Activated CD4-positive, CD25-positive, alpha-beta regulatory T cell treated with anti-CD3 and anti-CD28 coated beads, Interleukin-2, amount 50 U/mL, for 16 hours (primary cell): ENCODE data around the gene CUTC.

ENCODE experiments used
- DNase-seq: peaks from one replicate; pipeline ENCODE4 v3.0.0-alpha.2; 2020; ENCODE audit warnings: low read depth, low spot score

The CUTC gene

GRCh38 chr10:99782447-99783286, 50.6 kb downstream of the CUTC start, which contains the start of gene ABCC2:
Gene ABCC2 (plus strand): TSS chr10:99782640. CDS start chr10:99782845, 205 bp downstream.
- no peak for DNase-seq

- DNase-seq = no peak
These were observed 52.1 kb downstream of the CUTC start for GRCh38 chr10:99784016-99784726.

- no peak for DNase-seq
These were observed 52.9 kb downstream of the CUTC start for GRCh38 chr10:99784727-99785441.

- DNase-seq = no peak
These were observed 53.6 kb downstream of the CUTC start for GRCh38 chr10:99785646-99786045.

- no peak for DNase-seq
These were observed 55.3 kb downstream of the CUTC start for GRCh38 chr10:99787311-99787710.

GRCh38 chr10:99787782-99788445, 55.9 kb downstream of the CUTC start:
- no peak for DNase-seq

DNA sequence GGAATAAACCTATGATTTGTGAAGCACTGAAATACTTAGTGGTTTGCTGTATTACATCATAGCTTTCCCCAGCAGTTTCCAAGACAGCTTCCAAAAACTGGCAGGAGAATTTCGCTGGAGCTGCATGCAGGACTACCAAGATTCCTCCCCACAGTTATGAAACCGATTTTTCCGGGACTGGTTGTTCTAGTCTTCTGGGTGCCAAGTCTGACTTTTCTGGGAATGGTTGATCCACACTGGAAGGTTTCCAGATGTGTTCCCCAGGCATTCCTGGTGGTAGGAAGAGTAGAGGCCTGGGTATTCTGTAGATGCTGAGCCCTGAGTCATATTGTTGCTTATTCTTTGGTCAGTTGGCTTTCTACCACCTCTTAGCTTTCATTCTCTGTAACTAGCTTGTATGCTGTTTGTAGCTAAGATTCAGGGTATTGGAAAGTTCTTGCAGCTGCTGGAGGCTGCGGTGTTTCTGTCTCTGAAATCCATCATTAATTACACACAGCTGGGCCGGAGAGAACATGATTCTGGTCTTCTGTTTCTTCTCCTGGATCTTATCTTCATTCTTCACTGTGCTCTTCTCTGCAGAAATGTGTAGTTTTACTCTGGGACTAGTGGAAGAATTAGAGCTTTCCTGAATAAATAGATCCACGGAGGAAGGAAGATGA, 56.7 kb downstream of the CUTC start:
- DNase-seq = no peak

DNA sequence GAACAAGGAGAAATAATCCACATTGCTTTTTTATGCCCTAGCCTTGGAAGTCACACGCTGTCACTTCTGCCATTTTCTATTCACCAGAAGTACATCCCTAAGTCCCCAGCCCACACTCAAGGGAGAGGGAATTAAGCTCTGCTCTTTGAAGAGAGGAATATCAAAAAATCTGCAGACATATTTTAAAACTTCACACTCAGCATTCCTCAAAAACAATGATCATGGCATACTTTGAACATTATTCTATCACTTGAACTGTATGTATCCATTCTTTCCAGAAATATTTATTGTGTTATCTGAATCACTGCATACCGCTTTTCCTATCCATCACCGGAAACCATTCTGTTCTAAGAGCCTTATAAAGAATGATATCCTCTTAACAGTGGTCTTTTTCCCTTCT, 59.8 kb downstream of the CUTC start:
- DNase-seq = no peak

GRCh38 chr10:99793819-99794218, 61.8 kb downstream of the CUTC start:
- DNase-seq = no peak

DNA sequence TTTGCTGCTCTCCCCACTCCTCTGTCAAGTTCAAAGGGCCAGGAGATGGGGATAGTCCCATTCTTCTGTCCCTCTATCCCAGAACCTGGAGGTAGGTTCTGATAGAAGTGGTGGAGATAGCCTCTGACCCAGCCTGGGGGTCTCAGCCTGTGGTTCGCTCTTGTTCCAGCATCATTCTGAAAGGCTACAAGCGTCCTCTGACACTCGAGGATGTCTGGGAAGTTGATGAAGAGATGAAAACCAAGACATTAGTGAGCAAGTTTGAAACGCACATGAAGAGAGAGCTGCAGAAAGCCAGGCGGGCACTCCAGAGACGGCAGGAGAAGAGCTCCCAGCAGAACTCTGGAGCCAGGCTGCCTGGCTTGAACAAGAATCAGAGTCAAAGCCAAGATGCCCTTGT, 64.9 kb downstream of the CUTC start:
- DNase-seq = no peak

- DNase-seq = no peak
These were observed 66.0 kb downstream of the CUTC start for GRCh38 chr10:99798031-99798430.

DNA sequence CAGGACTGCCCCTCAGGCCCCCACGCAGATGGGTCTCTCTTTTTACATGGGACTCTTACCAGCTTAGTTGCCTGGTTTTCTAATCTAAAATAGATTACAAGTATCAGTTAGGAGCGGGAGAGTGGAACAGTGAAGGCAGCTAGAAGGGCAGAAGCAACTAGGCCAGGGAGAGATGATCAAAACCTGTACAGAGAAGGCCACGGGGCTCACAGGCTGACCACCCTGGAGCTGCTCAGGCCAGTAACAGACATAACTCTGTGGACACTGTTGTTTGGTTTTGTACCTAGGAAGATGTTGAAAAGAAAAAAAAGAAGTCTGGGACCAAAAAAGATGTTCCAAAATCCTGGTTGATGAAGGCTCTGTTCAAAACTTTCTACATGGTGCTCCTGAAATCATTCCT, 66.9 kb downstream of the CUTC start:
- no peak for DNase-seq

GRCh38 chr10:99799613-99800012, 67.6 kb downstream of the CUTC start:
- DNase-seq = no peak

DNA sequence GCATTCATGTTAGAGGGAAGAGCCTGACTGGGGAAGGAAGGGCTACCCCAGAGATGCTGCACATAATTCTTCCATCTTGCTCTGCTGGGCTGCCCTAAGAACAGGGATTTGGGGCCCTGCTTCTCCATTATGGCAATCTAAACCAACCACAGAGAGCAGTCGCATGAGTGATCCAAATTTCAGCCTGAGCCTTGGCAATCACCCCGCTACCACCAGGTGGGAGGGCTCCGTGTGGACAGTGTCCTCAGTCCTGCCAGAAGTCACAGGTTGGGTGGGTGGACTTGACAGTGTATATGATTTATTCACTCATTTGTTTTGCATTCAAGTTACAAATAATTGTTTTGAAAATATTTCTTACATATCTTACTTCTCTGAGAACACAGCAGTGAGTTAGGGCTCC, 72.4 kb downstream of the CUTC start:
- no peak for DNase-seq

DNA sequence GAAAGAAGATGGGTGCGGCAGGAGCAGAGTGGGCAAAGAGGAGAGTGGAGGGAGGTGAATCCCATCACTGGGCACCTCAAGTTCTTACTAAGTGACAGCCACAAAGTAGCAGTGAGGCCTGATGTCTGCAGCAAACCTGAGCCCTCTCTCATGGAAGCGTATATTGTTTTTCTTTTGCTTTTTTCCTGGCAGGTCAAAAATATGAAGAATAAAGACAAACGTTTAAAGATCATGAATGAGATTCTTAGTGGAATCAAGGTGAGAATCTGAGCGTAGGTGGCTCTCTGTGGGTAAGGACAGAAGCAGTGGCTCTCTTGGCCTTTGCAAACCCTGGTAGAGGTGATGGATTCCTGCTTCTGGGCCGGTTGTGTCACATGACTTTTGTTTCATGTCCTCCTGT, 73.2 kb downstream of the CUTC start:
- no peak for DNase-seq
